DMS114 treated with DMSO at 0.1 percent for 48 hours (cell line): ENCODE data around the gene TSPAN18.

Source experiments
- DNase-seq: peaks from one replicate; lab custom pipeline; 2025; ENCODE audit not compliant: unreplicated experiment; lab: John Stamatoyannopoulos, UW

Gene TSPAN18

GRCh38 chr11:44973632-44974401, 247.1 kb downstream of the TSPAN18 start:
- DNase-seq, result no peak

GRCh38 chr11:44974402-44975000, 247.7 kb downstream of the TSPAN18 start:
- no peak for DNase-seq

GRCh38 chr11:44976576-44976975, 249.8 kb downstream of the TSPAN18 start:
- no peak for DNase-seq

GRCh38 chr11:44977493-44977984, 250.8 kb downstream of the TSPAN18 start:
- no peak for DNase-seq

- DNase-seq, result no peak
Observed at GRCh38 chr11:44978274-44978960, 251.7 kb downstream of the TSPAN18 start.

GRCh38 chr11:44978961-44979331, 252.2 kb downstream of the TSPAN18 start:
- DNase-seq, result no peak

- no peak for DNase-seq
Observed at GRCh38 chr11:44979543-44980399, 253.0 kb downstream of the TSPAN18 start.

- DNase-seq, result no peak
Observed at GRCh38 chr11:44980533-44981427, 254.0 kb downstream of the TSPAN18 start.
